Calu3 (cell line): Measurements from ENCODE around the gene IRF2. TPM values are rescaled to one million over a fixed set of nuclear protein-coding genes. Genes with fewer than 3 reads are reported as not detected.

ENCODE experiments used
- BruUV-seq: library from RNA; stranded (reverse); fragments of 400-500 nt; replicated peaks from 2 replicates; lab custom pipeline; 2021; lab: Mats Ljungman, UMichigan
- CTCF ChIA-PET: fragments of 300-600 bp; sonication (Branson Sonifier 250); formaldehyde crosslinking; loops from one replicate; lab custom pipeline; 2022; ENCODE audit warnings: antibody characterized with exemption; lab: Charles Lee
- DNase-seq: peaks from one replicate; pipeline ENCODE4 v3.0.0; 2022
- H3K27ac Mint-ChIP-seq: one replicate; pipeline ENCODE4 v1.8.0; 2022; ENCODE audit warnings: mixed read lengths; ENCODE audit not compliant: unreplicated experiment
- H3K27me3 Mint-ChIP-seq: one replicate; pipeline ENCODE4 v1.8.0; 2022; ENCODE audit warnings: mixed read lengths; ENCODE audit not compliant: unreplicated experiment
- H3K36me3 Mint-ChIP-seq: one replicate; pipeline ENCODE4 v1.8.0; 2022; ENCODE audit warnings: mild to moderate bottlenecking, moderate library complexity, mixed read lengths; ENCODE audit not compliant: insufficient read depth, unreplicated experiment
- H3K4me1 Mint-ChIP-seq: one replicate; pipeline ENCODE4 v1.8.0; 2022; ENCODE audit warnings: mild to moderate bottlenecking, low read depth, mixed read lengths; ENCODE audit not compliant: unreplicated experiment
- H3K4me3 Mint-ChIP-seq: one replicate; pipeline ENCODE4 v1.8.0; 2022; ENCODE audit warnings: mild to moderate bottlenecking, low read depth, moderate library complexity, mixed read lengths; ENCODE audit not compliant: unreplicated experiment
- H3K9me3 Mint-ChIP-seq: one replicate; pipeline ENCODE4 v1.8.0; 2022; ENCODE audit warnings: low read depth, mixed read lengths; ENCODE audit not compliant: unreplicated experiment
- CTCF ChIP-seq: fragments of 200-600 bp; IDR thresholded peaks from one replicate; pipeline ENCODE4 v1.8.0; 2022; ENCODE audit warnings: antibody characterized with exemption; ENCODE audit not compliant: unreplicated experiment
- intact Hi-C: fragments of 100-400 bp; cut with micrococcal nuclease; formaldehyde crosslinking; loops from one replicate; pipeline ENCODE4 v1.10.0; 2022; ENCODE audit not compliant: unreplicated experiment
- total RNA-seq: library from RNA; stranded (reverse); gene quantifications from 2 replicates; pipeline ENCODE4 v1.2.3, GENCODE V29; 2022

The IRF2 gene
- total RNA-seq, 1 experiment from 2014 or later, result 27.3 TPM

GRCh38 chr4:184450045-184450444 lies 24.3 kb downstream of the IRF2 start:
- Mint-ChIP-seq H3K36me3 (peaks cover 6% of the 10 kb centered on the region), H3K9me3 (no peaks in the 10 kb centered on the region), H3K27ac (no peak overlapping the region), H3K4me3 (no peak overlapping the region), H3K4me1 (peaks cover 18% of the 10 kb centered on the region), H3K27me3 (no peaks in the 10 kb centered on the region)
- intact Hi-C loops, result no loop called here
- TF ChIP-seq CTCF, result no peak
- no TSS peak for BruUV-seq
- no peak for DNase-seq
- CTCF ChIA-PET, result no interaction called here

GRCh38 chr4:184448821-184449220 lies 25.5 kb downstream of the IRF2 start:
- no peak overlapping the region for H3K4me3 Mint-ChIP-seq
- no peak for DNase-seq
- CTCF ChIA-PET, result no interaction called here
- peaks cover 8% of the 10 kb centered on the region for H3K4me1 Mint-ChIP-seq
- BruUV-seq, result no TSS peak
- intact Hi-C loops, result no loop called here
- H3K36me3 Mint-ChIP-seq, result peaks cover 6% of the 10 kb centered on the region
- no peak for TF ChIP-seq CTCF
- H3K27me3 Mint-ChIP-seq, result no peaks in the 10 kb centered on the region
- H3K9me3 Mint-ChIP-seq, result no peaks in the 10 kb centered on the region
- H3K27ac Mint-ChIP-seq, result no peak overlapping the region

GRCh38 chr4:184448141-184448540 lies 26.2 kb downstream of the IRF2 start:
- Mint-ChIP-seq H3K27me3 (no peaks in the 10 kb centered on the region), H3K27ac (no peak overlapping the region), H3K4me3 (no peak overlapping the region), H3K36me3 (peaks cover 6% of the 10 kb centered on the region), H3K4me1 (peaks cover 1% of the 10 kb centered on the region), H3K9me3 (no peaks in the 10 kb centered on the region)
- intact Hi-C loops, result no loop called here
- DNase-seq, result no peak
- CTCF ChIA-PET, result no interaction called here
- no TSS peak for BruUV-seq
- no peak for TF ChIP-seq CTCF

- TF ChIP-seq CTCF, result no peak
- no peak overlapping the region for H3K27ac Mint-ChIP-seq
- H3K36me3 Mint-ChIP-seq, result peaks cover 4% of the 10 kb centered on the region
- no peak for DNase-seq
- H3K4me3 Mint-ChIP-seq, result no peak overlapping the region
- CTCF ChIA-PET, result no interaction called here
- no peaks in the 10 kb centered on the region for H3K27me3 Mint-ChIP-seq
- no peaks in the 10 kb centered on the region for H3K9me3 Mint-ChIP-seq
- BruUV-seq, result no TSS peak
- no peaks in the 10 kb centered on the region for H3K4me1 Mint-ChIP-seq
- intact Hi-C loops, result no loop called here
These were observed 26.7 kb downstream of the IRF2 start for GRCh38 chr4:184447664-184448063.
